Globus pallidus (tissue), 1 donor: ENCODE measurements around the gene VPS35.

ENCODE experiments used
- DNase-seq: peaks from one replicate; pipeline ENCODE4 v3.0.0-alpha.2; 2015; ENCODE audit warnings: low spot score

VPS35 gene

DNA sequence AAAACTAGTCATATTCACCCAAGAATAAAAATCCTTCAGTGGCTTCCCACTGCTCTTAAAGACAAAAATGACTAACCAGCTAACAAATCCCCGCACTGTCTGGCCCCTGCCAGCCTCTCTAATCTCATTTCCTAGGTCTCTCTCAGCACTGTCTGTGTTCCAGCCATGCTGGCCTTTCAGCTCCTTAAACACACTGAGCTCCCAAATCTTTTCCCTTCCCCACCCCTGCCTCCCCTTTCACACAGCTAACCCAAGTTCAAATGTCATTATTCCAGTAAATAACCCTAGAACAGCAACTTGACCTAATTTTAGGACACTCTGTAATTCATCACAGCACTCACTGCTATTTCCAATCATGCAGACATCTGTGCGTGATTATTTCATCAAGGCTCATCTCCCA is 75.6 kb downstream of the VPS35 start:
- DNase-seq: no peak

DNA sequence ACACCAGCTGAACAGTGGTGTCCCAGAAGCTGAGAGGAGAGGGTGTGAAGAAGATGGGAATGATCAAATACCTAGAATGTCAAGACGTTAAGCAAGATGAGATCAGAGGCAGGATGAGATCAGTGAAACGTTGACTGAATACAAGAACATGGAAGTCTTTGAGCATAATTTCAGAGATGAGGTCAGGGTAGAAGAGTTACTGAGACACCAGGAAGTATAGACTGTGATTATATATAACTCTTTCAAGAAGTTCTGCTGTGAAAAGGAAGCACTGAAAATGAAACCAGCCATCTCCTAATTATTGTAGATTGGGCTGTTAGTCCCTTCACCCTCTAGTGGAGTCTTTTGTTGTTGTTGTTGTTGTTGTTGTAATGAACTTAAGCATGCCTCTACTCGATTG is 76.9 kb downstream of the VPS35 start:
- DNase-seq: no peak

DNA sequence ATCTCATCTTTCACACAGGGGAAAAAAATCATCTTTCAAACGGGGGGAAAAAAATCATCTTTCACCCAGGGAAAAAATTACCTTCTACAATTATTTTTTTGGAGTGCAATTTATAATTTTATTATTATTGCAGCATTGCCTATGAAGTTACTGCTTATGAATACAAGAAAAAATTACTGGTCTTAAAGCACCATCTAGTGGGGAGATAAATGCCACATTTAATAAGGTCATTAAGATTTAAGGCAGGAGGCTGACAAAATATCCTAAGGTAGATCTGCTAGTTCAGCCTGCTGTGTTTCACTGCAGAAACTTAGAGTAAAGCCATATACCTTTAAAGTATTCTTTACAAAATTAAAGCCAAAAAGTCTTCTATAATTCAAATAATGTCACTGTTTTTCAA is 81.4 kb downstream of the VPS35 start:
- peak; percentile 60 for DNase-seq

GRCh38 chr16:46606231-46606630 is 82.7 kb downstream of the VPS35 start:
- no peak for DNase-seq
